ENCODE results near the gene GON4L. TPM values are rescaled to one million over a fixed set of nuclear protein-coding genes. Genes with fewer than 3 reads are reported as not detected.

GON4L gene
- total and polyA plus RNA-seq, 11 donors = 10.9 to 38.0 (median 18.5) TPM

DNA sequence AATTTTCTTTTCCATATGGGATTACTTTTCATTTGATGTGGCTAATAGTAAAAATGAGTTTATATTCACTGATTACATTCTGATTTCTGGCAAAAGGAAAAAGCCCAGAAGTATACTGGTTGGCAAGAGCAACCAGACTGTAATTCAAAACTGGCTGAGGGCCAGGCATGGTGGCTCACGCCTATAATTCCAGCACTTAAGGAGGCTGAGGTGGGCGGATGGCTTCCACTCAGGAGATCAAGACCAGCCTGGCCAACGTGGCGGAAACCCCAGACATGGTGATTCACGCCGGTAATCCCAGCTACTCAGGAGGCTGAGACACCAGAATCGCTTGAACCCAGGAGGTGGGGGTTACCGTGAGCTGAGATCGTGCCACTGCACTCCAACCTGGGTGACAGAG lies 16.8 kb upstream of the GON4L start:
- ATAC-seq (no peak), DNase-seq (no peak)
- peaks cover 0 to 44% (median 8%) of the 10 kb centered on the region in 9 donors for H3K36me3 ChIP-seq
- H3K4me3 ChIP-seq = no peak overlapping the region
- TF ChIP-seq CTCF (IDR thresholded peaks at IDR 0.05) (no peak), POLR2A (IDR thresholded peaks at IDR 0.05) (no peak)
- 81 to 90% (median 85%) methylated on average over 9 of the region's 9 CpGs for WGBS, 4 donors
- H3K4me1 ChIP-seq = peaks cover 0 to 25% (median 8%) of the 10 kb centered on the region in 12 donors
- H3K9me3 ChIP-seq = no peaks in the 10 kb centered on the region
- H3K27me3 ChIP-seq = no peaks in the 10 kb centered on the region
- intact Hi-C loops (cut with DNase I) = no loop called here
- H3K27ac ChIP-seq = no peak overlapping the region

DNA sequence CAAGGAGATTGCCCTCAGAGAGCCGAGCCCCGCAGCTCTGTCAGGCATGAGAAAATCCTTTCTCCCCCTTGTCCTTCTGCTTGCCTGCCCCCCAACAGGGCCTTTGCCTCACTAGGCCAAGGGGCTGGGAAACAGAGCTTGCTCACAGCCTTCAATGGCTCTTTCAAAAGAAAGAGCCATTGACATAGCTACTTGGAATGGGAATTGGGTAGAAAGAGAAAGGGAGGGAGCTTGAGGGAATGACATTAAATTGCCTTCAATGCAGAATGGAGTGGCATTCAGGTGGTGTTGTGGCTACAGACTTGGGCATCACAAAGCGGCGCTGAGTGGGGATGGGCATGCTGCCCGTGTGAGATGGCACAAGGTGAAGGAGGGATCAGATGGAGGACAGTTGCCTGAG lies 15.5 kb upstream of the GON4L start:
- Histone ChIP-seq H3K9me3 (no peaks in the 10 kb centered on the region), H3K27ac (peak overlapping the region in 1 of 12 donors; percentile 21), H3K36me3 (peaks cover 0 to 48% (median 12%) of the 10 kb centered on the region in 9 donors), H3K4me3 (no peak overlapping the region), H3K4me1 (peaks cover 0 to 25% (median 8%) of the 10 kb centered on the region in 12 donors), H3K27me3 (no peaks in the 10 kb centered on the region)
- intact Hi-C loops (cut with DNase I) = no loop called here
- DNase-seq = no peak
- TF ChIP-seq POLR2A (IDR thresholded peaks at IDR 0.05) (no peak), CTCF (IDR thresholded peaks at IDR 0.05) (no peak)
- WGBS, 4 donors = 91 to 96% (median 93%) methylated on average over 5 of the region's 5 CpGs
- ATAC-seq = no peak

DNA sequence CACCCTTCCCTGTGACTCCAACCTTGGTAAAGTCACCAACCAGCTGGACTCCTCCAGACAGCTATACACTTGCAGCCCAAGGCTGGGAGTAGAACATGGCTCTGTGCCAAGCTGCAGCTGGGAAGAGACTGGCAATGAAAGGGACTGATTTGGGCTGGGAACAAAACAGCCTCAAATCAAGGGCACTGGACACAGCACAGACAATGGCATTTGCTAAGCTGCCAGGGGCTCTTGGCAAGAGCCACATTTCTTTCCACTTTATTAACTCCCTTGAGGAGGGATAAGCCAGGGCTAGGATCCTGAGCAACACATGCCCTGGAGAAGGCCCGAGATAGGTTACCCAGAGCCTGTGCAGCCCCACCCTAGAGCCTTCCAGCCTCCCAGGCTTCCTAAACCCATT lies 14.4 kb upstream of the GON4L start:
- TF ChIP-seq CTCF (IDR thresholded peaks at IDR 0.05) (no peak), POLR2A (IDR thresholded peaks at IDR 0.05) (no peak)
- no peaks in the 10 kb centered on the region for H3K27me3 ChIP-seq
- WGBS, 4 donors = 20 to 35% (median 33%) methylated on average over 1 of the region's 1 CpG; no CpG with 5 or more reads in 1 of the 4 donors
- ATAC-seq (peak; percentile 70 to 88 (median 82)), DNase-seq (peak; percentile 48 to 68 (median 66))
- H3K9me3 ChIP-seq = no peaks in the 10 kb centered on the region
- no peak overlapping the region for H3K4me3 ChIP-seq
- peaks cover 0 to 25% (median 8%) of the 10 kb centered on the region in 12 donors for H3K4me1 ChIP-seq
- intact Hi-C loops (cut with DNase I) = no loop called here
- H3K27ac ChIP-seq = peak overlapping the region in 7 of 12 donors; percentile 11 to 62 (median 25)
- H3K36me3 ChIP-seq = peaks cover 0 to 54% (median 12%) of the 10 kb centered on the region in 9 donors

- Histone ChIP-seq H3K9me3 (no peaks in the 10 kb centered on the region), H3K27me3 (no peaks in the 10 kb centered on the region), H3K4me3 (no peak overlapping the region), H3K36me3 (peaks cover 0 to 46% (median 12%) of the 10 kb centered on the region in 9 donors), H3K27ac (no peak overlapping the region), H3K4me1 (peaks cover 0 to 25% (median 8%) of the 10 kb centered on the region in 12 donors)
- no peak for DNase-seq
- WGBS, 4 donors = 85 to 96% (median 94%) methylated on average over 8 of the region's 8 CpGs
- ATAC-seq = no peak
- intact Hi-C loops (cut with DNase I) = no loop called here
- TF ChIP-seq POLR2A (IDR thresholded peaks at IDR 0.05) (no peak), CTCF (IDR thresholded peaks at IDR 0.05) (no peak)
These were observed 10.8 kb upstream of the GON4L start for GRCh38 chr1:155867766-155868165.

Measured in heart left ventricle (tissue), 16 donors.